ENCODE results near the gene MCTP1. TPM values are rescaled to one million over a fixed set of nuclear protein-coding genes. Genes with fewer than 3 reads are reported as not detected.
"Not testable (repeated sequence)": the region's sequence is repeated elsewhere in the genome, so short reads cannot be mapped to it uniquely, and the experiment has no call there.

Gene MCTP1
- total RNA-seq, 1 donor from 2014 or later: 12.8 TPM

DNA sequence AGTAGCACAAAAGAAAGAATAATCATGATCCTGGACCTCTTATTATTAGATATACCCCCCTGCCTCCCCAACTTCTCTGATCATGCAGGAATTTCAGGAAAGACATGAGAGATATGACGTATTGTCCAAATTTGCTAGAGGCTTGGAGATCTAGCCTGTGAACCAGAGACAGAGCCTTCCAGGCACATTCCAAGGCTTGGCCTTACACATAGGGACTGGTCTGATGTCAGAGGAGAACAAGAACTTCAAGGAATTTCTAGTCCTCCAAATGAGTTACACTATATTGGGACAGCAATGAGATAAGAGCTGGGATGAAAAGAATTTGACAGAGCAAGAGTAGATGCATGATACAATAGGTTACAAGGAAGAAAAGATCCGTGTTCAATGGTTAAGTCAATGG, 67.0 kb downstream of the MCTP1 start:
- no peaks in the 10 kb centered on the region for H3K36me3 ChIP-seq
- H3K4me3 ChIP-seq: no peak overlapping the region
- H3K4me1 ChIP-seq: no peaks in the 10 kb centered on the region
- TF ChIP-seq, protein P1, sequence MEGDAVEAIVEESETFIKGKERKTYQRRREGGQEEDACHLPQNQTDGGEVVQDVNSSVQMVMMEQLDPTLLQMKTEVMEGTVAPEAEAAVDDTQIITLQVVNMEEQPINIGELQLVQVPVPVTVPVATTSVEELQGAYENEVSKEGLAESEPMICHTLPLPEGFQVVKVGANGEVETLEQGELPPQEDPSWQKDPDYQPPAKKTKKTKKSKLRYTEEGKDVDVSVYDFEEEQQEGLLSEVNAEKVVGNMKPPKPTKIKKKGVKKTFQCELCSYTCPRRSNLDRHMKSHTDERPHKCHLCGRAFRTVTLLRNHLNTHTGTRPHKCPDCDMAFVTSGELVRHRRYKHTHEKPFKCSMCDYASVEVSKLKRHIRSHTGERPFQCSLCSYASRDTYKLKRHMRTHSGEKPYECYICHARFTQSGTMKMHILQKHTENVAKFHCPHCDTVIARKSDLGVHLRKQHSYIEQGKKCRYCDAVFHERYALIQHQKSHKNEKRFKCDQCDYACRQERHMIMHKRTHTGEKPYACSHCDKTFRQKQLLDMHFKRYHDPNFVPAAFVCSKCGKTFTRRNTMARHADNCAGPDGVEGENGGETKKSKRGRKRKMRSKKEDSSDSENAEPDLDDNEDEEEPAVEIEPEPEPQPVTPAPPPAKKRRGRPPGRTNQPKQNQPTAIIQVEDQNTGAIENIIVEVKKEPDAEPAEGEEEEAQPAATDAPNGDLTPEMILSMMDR (IDR thresholded peaks at IDR 0.05): no peak
- TF ChIP-seq POLR2AphosphoS5 (IDR thresholded peaks at IDR 0.05; ENCODE audit: insufficient read depth in 1 of 2, low read depth in 1 of 2) (no peak), POLR2A (IDR thresholded peaks at IDR 0.05) (no peak)
- H3K9me3 ChIP-seq: no peaks in the 10 kb centered on the region
- H3K27me3 ChIP-seq: no peaks in the 10 kb centered on the region
- no peak for DNase-seq (ENCODE audit: extremely low spot score in 2 of 2)
- intact Hi-C loops (cut with DNase I): no loop called here
- H3K27ac ChIP-seq: no peak overlapping the region

DNA sequence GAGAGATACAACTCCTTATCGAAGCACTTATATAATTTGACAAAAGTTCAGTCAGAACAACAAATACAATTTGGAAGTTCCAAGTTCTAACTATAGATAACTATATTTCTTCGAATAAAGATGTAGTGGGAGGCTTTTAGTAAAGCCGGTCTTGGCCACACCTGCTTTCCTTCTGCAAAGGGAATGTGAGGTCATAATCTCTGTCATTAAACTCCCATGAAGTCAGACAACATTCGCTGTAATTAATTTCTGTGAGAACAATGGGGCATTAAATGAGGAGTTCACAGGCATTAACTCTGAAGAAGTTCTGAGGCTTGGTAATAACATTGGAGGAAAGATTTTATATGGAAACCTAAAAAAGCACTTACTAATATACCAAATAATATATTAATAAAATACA, 67.5 kb downstream of the MCTP1 start:
- TF ChIP-seq POLR2A (IDR thresholded peaks at IDR 0.05) (no peak), POLR2AphosphoS5 (IDR thresholded peaks at IDR 0.05; ENCODE audit: insufficient read depth in 1 of 2, low read depth in 1 of 2) (no peak)
- TF ChIP-seq, protein P1 (IDR thresholded peaks at IDR 0.05): no peak
- Histone ChIP-seq H3K9me3 (no peaks in the 10 kb centered on the region), H3K27me3 (no peaks in the 10 kb centered on the region), H3K36me3 (no peaks in the 10 kb centered on the region), H3K4me3 (no peak overlapping the region), H3K27ac (no peak overlapping the region), H3K4me1 (no peaks in the 10 kb centered on the region)
- intact Hi-C loops (cut with DNase I): no loop called here
- no peak for DNase-seq (ENCODE audit: extremely low spot score in 2 of 2)

DNA sequence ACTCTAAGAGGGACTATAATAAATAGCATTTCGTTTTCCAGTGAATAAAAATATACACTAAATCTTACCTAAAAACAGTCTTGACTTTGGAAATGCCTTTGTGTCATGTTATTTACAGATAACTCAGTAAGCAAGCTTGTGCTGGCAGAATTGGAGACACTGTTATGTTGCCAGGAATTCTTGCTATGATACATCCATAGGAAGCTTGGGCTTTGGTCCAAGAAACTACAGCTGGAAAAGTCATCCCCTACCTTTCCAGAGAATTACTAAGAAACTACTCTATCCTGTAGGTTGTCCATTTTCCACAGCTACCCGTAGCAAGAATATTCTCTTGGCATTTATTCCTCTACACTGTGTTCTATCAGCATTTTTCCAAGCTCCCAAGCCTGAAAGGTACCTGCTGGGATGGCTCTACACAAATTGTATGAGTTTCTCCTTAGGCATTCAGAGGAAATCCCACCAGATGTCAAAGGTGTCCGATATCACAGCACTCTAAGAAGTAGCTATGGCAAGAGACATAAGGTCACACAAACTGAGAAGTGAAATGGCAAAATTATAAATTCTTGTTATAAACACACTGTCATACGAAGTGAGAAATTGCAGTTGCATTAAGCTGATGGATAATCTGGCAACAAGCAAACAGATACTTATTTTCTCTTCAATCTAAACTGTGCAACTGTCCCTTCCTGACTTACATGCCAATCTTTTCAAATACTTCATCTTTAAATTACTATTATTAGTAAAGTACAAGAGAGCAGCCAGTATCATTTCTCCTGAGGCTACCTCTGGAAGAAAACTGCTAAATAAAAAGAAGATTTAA, 68.5 kb downstream of the MCTP1 start:
- H3K4me3 ChIP-seq: no peak overlapping the region
- DNase-seq (ENCODE audit: extremely low spot score in 2 of 2): no peak
- no peaks in the 10 kb centered on the region for H3K36me3 ChIP-seq
- no peaks in the 10 kb centered on the region for H3K27me3 ChIP-seq
- no peaks in the 10 kb centered on the region for H3K4me1 ChIP-seq
- H3K9me3 ChIP-seq: no peaks in the 10 kb centered on the region
- TF ChIP-seq POLR2A (IDR thresholded peaks at IDR 0.05) (no peak), POLR2AphosphoS5 (IDR thresholded peaks at IDR 0.05; ENCODE audit: insufficient read depth in 1 of 2, low read depth in 1 of 2) (no peak)
- TF ChIP-seq, protein P1 (IDR thresholded peaks at IDR 0.05): no peak
- no peak overlapping the region for H3K27ac ChIP-seq
- intact Hi-C loops (cut with DNase I): no loop called here

DNA sequence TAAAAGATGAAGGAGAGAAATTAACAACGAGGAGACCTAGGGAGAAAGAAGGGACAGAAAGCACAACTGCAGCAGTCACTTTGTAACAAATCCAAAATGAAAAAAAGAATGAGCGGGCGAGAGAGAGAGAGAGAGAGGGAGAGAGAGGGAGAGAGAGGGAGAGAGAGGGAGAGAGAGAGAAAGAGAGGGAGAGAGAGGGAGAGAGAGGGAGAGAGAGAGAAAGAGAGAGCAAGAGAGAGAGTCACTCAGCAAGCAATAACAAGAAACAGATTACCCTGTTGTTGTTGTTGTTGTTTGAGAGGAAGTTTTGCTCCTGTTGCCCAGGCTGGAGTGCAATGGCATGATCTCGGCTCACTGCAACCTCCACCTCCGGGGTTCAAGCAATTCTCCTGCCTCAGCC, 77.1 kb downstream of the MCTP1 start:
- DNase-seq (ENCODE audit: extremely low spot score in 2 of 2); H3K27ac ChIP-seq; H3K36me3 ChIP-seq; intact Hi-C loops (cut with DNase I); H3K9me3 ChIP-seq; H3K27me3 ChIP-seq; H3K4me1 ChIP-seq; H3K4me3 ChIP-seq: not testable (repeated sequence)

DNA sequence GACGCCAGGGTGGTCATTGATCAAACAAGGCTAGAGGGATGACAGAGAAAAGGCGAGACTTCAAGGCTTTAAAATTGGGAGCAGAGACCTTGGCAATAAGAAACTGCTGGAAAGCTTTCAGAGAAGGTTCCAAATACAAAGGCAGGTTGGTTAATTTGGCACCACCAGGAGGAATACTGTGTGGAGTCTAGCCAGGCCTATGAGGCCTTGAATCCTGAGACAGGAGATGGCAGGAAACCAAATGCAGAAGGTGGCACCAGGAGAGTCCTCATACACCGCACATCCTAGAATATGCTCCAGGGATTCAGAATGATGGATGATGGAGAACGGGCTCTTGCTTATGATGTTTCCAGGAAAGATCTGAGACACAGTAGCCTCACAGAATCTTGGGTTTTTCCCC, 90.0 kb downstream of the MCTP1 start:
- H3K27me3 ChIP-seq: no peaks in the 10 kb centered on the region
- DNase-seq (ENCODE audit: extremely low spot score in 2 of 2): no peak
- TF ChIP-seq POLR2AphosphoS5 (IDR thresholded peaks at IDR 0.05; ENCODE audit: insufficient read depth in 1 of 2, low read depth in 1 of 2): no peak
- no peak for TF ChIP-seq POLR2A (IDR thresholded peaks at IDR 0.05)
- TF ChIP-seq, protein P1 (IDR thresholded peaks at IDR 0.05): no peak
- no peaks in the 10 kb centered on the region for H3K4me1 ChIP-seq
- no peak overlapping the region for H3K27ac ChIP-seq
- H3K4me3 ChIP-seq: no peak overlapping the region
- no peaks in the 10 kb centered on the region for H3K9me3 ChIP-seq
- intact Hi-C loops (cut with DNase I): no loop called here
- H3K36me3 ChIP-seq: no peaks in the 10 kb centered on the region

Measured in vagina (tissue), 2 donors.